ENCODE measurements around the gene RGS3. TPM values are rescaled to one million over a fixed set of nuclear protein-coding genes. Genes with fewer than 3 reads are reported as not detected.

The RGS3 gene
- total and polyA plus RNA-seq, 10 of the 15 experiments (the other 5 are each of a cell fraction or from before 2014, with no cell fraction given), result 2.9 to 138 (median 28.8) TPM

DNA sequence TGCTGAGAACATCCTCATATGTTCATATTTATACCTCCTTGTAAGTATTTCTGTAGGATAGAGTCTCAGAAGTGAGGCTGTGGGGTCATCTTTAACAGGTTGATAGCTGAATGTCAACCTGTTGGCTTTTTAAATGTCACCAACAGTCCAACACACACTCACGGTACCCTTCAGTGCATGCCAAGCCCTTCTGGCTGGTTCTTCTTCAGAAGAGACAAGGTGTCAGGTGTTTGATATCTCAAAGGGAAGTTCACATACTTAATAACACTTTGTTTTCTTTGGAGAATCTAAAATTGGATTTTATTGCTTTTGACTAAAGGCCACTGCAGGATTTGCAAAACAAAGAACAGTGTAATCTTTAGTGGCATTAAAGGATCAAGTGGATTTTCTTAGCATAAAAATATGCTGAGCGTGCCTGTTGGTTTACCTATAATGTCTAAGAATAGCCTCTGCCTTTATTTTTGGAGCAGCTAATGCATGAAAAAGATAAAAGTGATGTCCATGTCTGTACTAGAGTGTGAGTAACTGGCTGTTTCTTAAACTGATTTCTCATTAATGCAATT lies 58.2 kb downstream of the RGS3 start (continued):
- TF ChIP-seq ZZZ3 (IDR thresholded peaks at IDR 0.05; ENCODE audit: control insufficient read depth, insufficient read length, low read depth), result no peak
- TF ChIP-seq IKZF1 (conservative IDR thresholded peaks at IDR 0.05), result no peak
- no peak for TF ChIP-seq NFYB (IDR thresholded peaks at IDR 0.05; ENCODE audit: insufficient read depth, low read depth, low read length)
- no peak for TF ChIP-seq ZNF274 (IDR thresholded peaks at IDR 0.05; ENCODE audit: insufficient read depth, insufficient read length)

DNA sequence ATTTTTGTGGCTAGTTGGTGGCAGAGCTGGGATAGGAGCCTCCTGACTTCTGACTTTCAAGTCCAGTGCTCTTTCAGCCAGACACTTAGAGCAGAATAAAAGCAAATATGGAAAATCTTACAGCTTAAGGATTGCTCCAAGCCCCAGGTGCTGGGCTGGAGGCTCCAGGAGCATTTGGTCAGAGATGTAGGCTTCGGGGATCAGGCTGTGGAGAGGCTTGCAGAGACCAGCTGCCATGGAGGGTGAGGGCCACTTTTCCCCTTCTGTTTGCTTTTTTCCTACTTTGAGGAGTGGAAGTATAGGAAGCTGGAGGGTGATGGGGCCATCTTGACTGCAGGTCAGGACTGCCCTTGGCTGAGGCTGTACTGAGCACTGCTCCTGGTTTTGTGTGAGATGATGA lies 58.9 kb downstream of the RGS3 start:
- ATAC-seq (no peak), FAIRE-seq (no peak), DNase-seq (ENCODE audit: low read depth, low spot score) (no peak)
- intact Hi-C loops (cut with micrococcal nuclease; ENCODE audit: unreplicated experiment) (no loop called here), in situ Hi-C loops (cut with MboI) (loop anchor here (5.0 kb wide), 1 partner anchor 135 kb away; no protein-coding TSS in a partner anchor)
- BruUV-seq (replicated peaks), result no TSS peak
- peak overlapping the region; percentile 66 for H3K9ac ChIP-seq (ENCODE audit: control insufficient read depth, insufficient read depth, low read length)
- peak overlapping the region; percentile 61 for H3K4me3 ChIP-seq
- no peak overlapping the region for H2AFZ ChIP-seq (ENCODE audit: control insufficient read depth, low read depth, low read length)
- POLR2A ChIA-PET, result interaction anchor here (1.0 to 14.0 kb wide), 8 partner anchors 9 to 76 kb away, joined by 3 to 233 read pairs (median 6); no protein-coding TSS in a partner anchor
- peak overlapping the region; percentile 100 for H3K4me2 ChIP-seq (ENCODE audit: control insufficient read depth, insufficient read depth)
- peaks cover 11% of the 10 kb centered on the region for H4K20me1 ChIP-seq (ENCODE audit: control insufficient read depth, insufficient read depth)
- peaks cover 20 to 21% of the 10 kb centered on the region in 2 experiments; a peak in 3 of 4 replicates for H3K36me3 ChIP-seq (ENCODE audit: control insufficient read depth in 2 of 2, insufficient read depth in 2 of 2, low read length in 1 of 2)
- peaks cover 90% of the 10 kb centered on the region for H3K79me2 ChIP-seq (ENCODE audit: control insufficient read depth, insufficient read depth, low read length)
- TF ChIP-seq SPI1 (IDR thresholded peaks at IDR 0.05; ENCODE audit: borderline replicate concordance, insufficient read depth, low read depth, low read length) (no peak), HDGF (IDR thresholded peaks at IDR 0.05) (no peak), SIN3A (IDR thresholded peaks at IDR 0.05; ENCODE audit: low read depth, low read length) (no peak), RB1 (IDR thresholded peaks at IDR 0.05; ENCODE audit: borderline replicate concordance) (no peak), KAT2A (conservative IDR thresholded peaks at IDR 0.05; ENCODE audit: control insufficient read depth, low read depth, low read length) (no peak), KDM1A (IDR thresholded peaks at IDR 0.05; ENCODE audit: borderline replicate concordance) (no peak), ETV6 (conservative IDR thresholded peaks at IDR 0.05 in 1 of 2, IDR thresholded peaks at IDR 0.05 in 1 of 2; ENCODE audit: borderline replicate concordance in 1 of 2, low read depth in 1 of 2) (no peak), EED (IDR thresholded peaks at IDR 0.05; ENCODE audit: low read depth) (no peak), BACH1 (IDR thresholded peaks at IDR 0.05; ENCODE audit: borderline replicate concordance) (no peak), CHD4 (IDR thresholded peaks at IDR 0.05) (no peak), ZNF622 (IDR thresholded peaks at IDR 0.05) (no peak), SMARCA5 (IDR thresholded peaks at IDR 0.05) (no peak), JUND (IDR thresholded peaks at IDR 0.05; ENCODE audit: low read depth, low read length) (no peak), BMI1 (IDR thresholded peaks at IDR 0.05; ENCODE audit: borderline replicate concordance) (no peak), SREBF1 (IDR thresholded peaks at IDR 0.05; ENCODE audit: low read length) (no peak), SMAD1 (IDR thresholded peaks at IDR 0.05; ENCODE audit: low read depth, partially characterized antibody) (no peak)
- TF ChIP-seq, protein P1, sequence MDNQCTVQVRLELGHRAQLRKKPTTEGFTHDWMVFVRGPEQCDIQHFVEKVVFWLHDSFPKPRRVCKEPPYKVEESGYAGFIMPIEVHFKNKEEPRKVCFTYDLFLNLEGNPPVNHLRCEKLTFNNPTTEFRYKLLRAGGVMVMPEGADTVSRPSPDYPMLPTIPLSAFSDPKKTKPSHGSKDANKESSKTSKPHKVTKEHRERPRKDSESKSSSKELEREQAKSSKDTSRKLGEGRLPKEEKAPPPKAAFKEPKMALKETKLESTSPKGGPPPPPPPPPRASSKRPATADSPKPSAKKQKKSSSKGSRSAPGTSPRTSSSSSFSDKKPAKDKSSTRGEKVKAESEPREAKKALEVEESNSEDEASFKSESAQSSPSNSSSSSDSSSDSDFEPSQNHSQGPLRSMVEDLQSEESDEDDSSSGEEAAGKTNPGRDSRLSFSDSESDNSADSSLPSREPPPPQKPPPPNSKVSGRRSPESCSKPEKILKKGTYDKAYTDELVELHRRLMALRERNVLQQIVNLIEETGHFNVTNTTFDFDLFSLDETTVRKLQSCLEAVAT (IDR thresholded peaks at IDR 0.05), result no peak
- TF ChIP-seq, protein P2, sequence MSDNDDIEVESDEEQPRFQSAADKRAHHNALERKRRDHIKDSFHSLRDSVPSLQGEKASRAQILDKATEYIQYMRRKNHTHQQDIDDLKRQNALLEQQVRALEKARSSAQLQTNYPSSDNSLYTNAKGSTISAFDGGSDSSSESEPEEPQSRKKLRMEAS (IDR thresholded peaks at IDR 0.05; ENCODE audit: low read depth, low read length), result no peak
- H3K27me3 ChIP-seq (replicated peaks in 1 of 2; ENCODE audit: control insufficient read depth in 2 of 2, insufficient read depth in 2 of 2, low read length in 1 of 2), result no peaks in the 10 kb centered on the region
- 57% methylated on average over 1 of the region's 1 CpG for WGBS (ENCODE audit: insufficient coverage, insufficient replicate concordance, low lambda C conversion rate, missing lambda C conversion rate)
- SMC1A ChIA-PET (ENCODE audit: uncharacterized antibody, unreplicated experiment), result interaction anchor here (0.7 to 18.5 kb wide), 17 partner anchors 11 to 247 kb away, joined by 3 to 323 read pairs (median 7); partner anchors contain the start of genes CDC26 and PRPF4
- CTCF ChIA-PET, result interaction anchor here (0.8 to 12.5 kb wide), 10 partner anchors 9 to 134 kb away, joined by 3 to 199 read pairs (median 28); no protein-coding TSS in a partner anchor
- no peaks in the 10 kb centered on the region for H3K9me3 ChIP-seq (replicated peaks; ENCODE audit: control insufficient read depth, insufficient read depth, low read length)
- peak overlapping the region; percentile 78 for H3K27ac ChIP-seq (ENCODE audit: control insufficient read depth, insufficient read depth)
- RAD21 ChIA-PET (ENCODE audit: unreplicated experiment), result interaction anchor here (0.9 to 15.3 kb wide), 11 partner anchors 10 to 135 kb away, joined by 3 to 481 read pairs (median 9); partner anchors contain the start of genes C9orf43 and POLE3
- H3K4me1 ChIP-seq (ENCODE audit: control insufficient read depth, insufficient read depth, low read length), result peaks cover 38% of the 10 kb centered on the region

Data from GM12878 (cell line).